HEK293 (cell line): ENCODE results near the gene SLK.

Source experiments
- CTCF ChIA-PET: fragments of 350-600 bp; formaldehyde crosslinking; extraction: SDS; loops from one replicate; lab custom pipeline; 2021; ENCODE audit warnings: antibody characterized with exemption; lab: Yijun Ruan, JAX
- POLR2A ChIA-PET: fragments of 300-600 bp; formaldehyde crosslinking; extraction: SDS; loops from one replicate; lab custom pipeline; 2020; ENCODE audit warnings: antibody characterized with exemption, inconsistent platforms; lab: Yijun Ruan, JAX
- H3K27ac ChIP-seq: fragments of 200-500 bp; sonication (Bioruptor generic); 2 replicates; pipeline ENCODE4 v1.5.1; 2014; ENCODE audit warnings: low read depth, low read length, control low read depth, inconsistent platforms; ENCODE audit errors: extremely low read depth
- H3K36me3 ChIP-seq, 2 experiments: fragments of 200-500 bp in 1 of 2; sonication (Bioruptor generic) in 1 of 2; 1 replicate in 1 of 2; 2 replicates in 1 of 2; pipeline ENCODE4 v1.5.1; 2014 to 2017; ENCODE audit warnings: inconsistent platforms in 2 of 2, low read length in 2 of 2; ENCODE audit not compliant: control insufficient read depth in 2 of 2, insufficient read depth in 1 of 2
- H3K4me1 ChIP-seq: fragments of 200-500 bp; sonication (Bioruptor generic); 2 replicates; pipeline ENCODE4 v1.5.1; 2014; ENCODE audit warnings: mild to moderate bottlenecking, low read length, inconsistent platforms; ENCODE audit not compliant: control insufficient read depth, insufficient read depth
- H3K4me3 ChIP-seq: 2 replicates; pipeline ENCODE4 v1.5.1; 2011; ENCODE audit warnings: low read depth, mild to moderate bottlenecking, control low read depth, low read length, moderate library complexity
- H3K9me3 ChIP-seq: fragments of 200-500 bp; sonication (Bioruptor generic); 2 replicates; pipeline ENCODE4 v1.5.1; 2014; ENCODE audit warnings: low read depth, low read length, inconsistent platforms; ENCODE audit not compliant: control insufficient read depth, insufficient read depth
- INSM2 ChIP-seq: fragments of 450-650 bp; formaldehyde crosslinking; IDR thresholded peaks from 2 replicates; pipeline ENCODE4 v1.5.1; 2016; ENCODE audit warnings: missing biosample characterization, missing genetic modification characterization
- KLF9 ChIP-seq: fragments of 450-650 bp; formaldehyde crosslinking; IDR thresholded peaks from 2 replicates; pipeline ENCODE4 v1.5.1; 2016; ENCODE audit warnings: missing biosample characterization, missing genetic modification characterization, low read depth
- PRDM1 ChIP-seq: fragments of 450-650 bp; formaldehyde crosslinking; IDR thresholded peaks from 2 replicates; pipeline ENCODE4; 2016; ENCODE audit warnings: missing biosample characterization, missing genetic modification characterization
- YY1 ChIP-seq: fragments of 450-650 bp; formaldehyde crosslinking; IDR thresholded peaks from 2 replicates; pipeline ENCODE4 v1.5.1; 2018; ENCODE audit warnings: missing biosample characterization, missing genetic modification characterization
- ZBTB20 ChIP-seq: fragments of 450-650 bp; formaldehyde crosslinking; IDR thresholded peaks from 2 replicates; pipeline ENCODE4 v1.5.1; 2016; ENCODE audit warnings: missing biosample characterization, missing genetic modification characterization
- ZBTB49 ChIP-seq: fragments of 450-650 bp; formaldehyde crosslinking; IDR thresholded peaks from 2 replicates; pipeline ENCODE4 v1.5.1; 2016; ENCODE audit warnings: missing biosample characterization, missing genetic modification characterization, low read depth
- ZBTB8A ChIP-seq: fragments of 450-650 bp; formaldehyde crosslinking; IDR thresholded peaks from 2 replicates; pipeline ENCODE4 v1.5.1; 2016; ENCODE audit warnings: missing biosample characterization, missing genetic modification characterization
- ZNF146 ChIP-seq: fragments of 450-650 bp; formaldehyde crosslinking; IDR thresholded peaks from 2 replicates; pipeline ENCODE4 v1.5.1; 2016; ENCODE audit warnings: missing biosample characterization, missing genetic modification characterization
- ZNF266 ChIP-seq: fragments of 450-650 bp; formaldehyde crosslinking; IDR thresholded peaks from 2 replicates; pipeline ENCODE4 v1.5.1; 2016; ENCODE audit warnings: missing biosample characterization, missing genetic modification characterization, low read depth
- ZNF280C ChIP-seq: fragments of 450-650 bp; formaldehyde crosslinking; IDR thresholded peaks from 2 replicates; pipeline ENCODE4 v1.5.1; 2016; ENCODE audit warnings: missing biosample characterization, missing genetic modification characterization
- ZNF280D ChIP-seq: fragments of 450-650 bp; formaldehyde crosslinking; IDR thresholded peaks from 2 replicates; pipeline ENCODE4 v1.5.1; 2016; ENCODE audit warnings: missing biosample characterization, missing genetic modification characterization
- ZNF302 ChIP-seq: fragments of 450-650 bp; formaldehyde crosslinking; IDR thresholded peaks from 2 replicates; pipeline ENCODE4 v1.5.1; 2016; ENCODE audit warnings: missing biosample characterization, missing genetic modification characterization, low read depth
- ZNF394 ChIP-seq: fragments of 450-650 bp; formaldehyde crosslinking; IDR thresholded peaks from 2 replicates; pipeline ENCODE4 v1.5.1; 2016; ENCODE audit warnings: missing biosample characterization, missing genetic modification characterization, mild to moderate bottlenecking, moderate library complexity, borderline replicate concordance
- ZNF449 ChIP-seq: fragments of 450-650 bp; formaldehyde crosslinking; IDR thresholded peaks from 2 replicates; pipeline ENCODE4 v1.5.1; 2017; ENCODE audit warnings: missing biosample characterization, mild to moderate bottlenecking, missing genetic modification characterization, moderate library complexity
- ZNF48 ChIP-seq: fragments of 450-650 bp; formaldehyde crosslinking; IDR thresholded peaks from 2 replicates; pipeline ENCODE4 v1.5.1; 2016; ENCODE audit warnings: missing biosample characterization, missing genetic modification characterization
- ZNF664 ChIP-seq: fragments of 450-650 bp; formaldehyde crosslinking; IDR thresholded peaks from 2 replicates; pipeline ENCODE4 v1.5.1; 2016; ENCODE audit warnings: missing biosample characterization, missing genetic modification characterization
- ZNF837 ChIP-seq: fragments of 450-650 bp; formaldehyde crosslinking; IDR thresholded peaks from 2 replicates; pipeline ENCODE4 v1.5.1; 2016; ENCODE audit warnings: missing biosample characterization, missing genetic modification characterization

Gene SLK

GRCh38 chr10:104077247-104077646 lies 110.3 kb downstream of the SLK start:
- POLR2A ChIA-PET, result interaction anchor here (1.7 kb wide), 1 partner anchor 44 kb away, joined by 4 read pairs; no protein-coding TSS in a partner anchor
- peaks cover 31% of the 10 kb centered on the region for H3K4me1 ChIP-seq
- no peak overlapping the region for H3K4me3 ChIP-seq
- CTCF ChIA-PET, result interaction anchor here (0.6 kb wide), 1 partner anchor 525 kb away, joined by 3 read pairs; no protein-coding TSS in a partner anchor
- no peaks in the 10 kb centered on the region for H3K9me3 ChIP-seq
- TF ChIP-seq ZNF664, result 0 out of 2 replicates have a peak, but pooled peaks have one; percentile 6
- TF ChIP-seq YY1, result no peak
- TF ChIP-seq ZNF146 (tag by site-specific recombination), result no peak
- no peak for TF ChIP-seq KLF9 (tag by site-specific recombination)
- TF ChIP-seq ZNF266 (tag by site-specific recombination), result no peak
- 0 out of 2 replicates have a peak, but pooled peaks have one; percentile 3 for TF ChIP-seq INSM2 (tag by site-specific recombination)
- TF ChIP-seq ZBTB49 (tag by site-specific recombination), result no peak
- no peak for TF ChIP-seq PRDM1
- TF ChIP-seq ZBTB8A, result no peak
- TF ChIP-seq ZNF48, result no peak
- no peak for TF ChIP-seq ZNF280C (tag by site-specific recombination)
- TF ChIP-seq ZBTB20 (tag by site-specific recombination), result no peak
- no peak for TF ChIP-seq ZNF302 (tag by site-specific recombination)
- TF ChIP-seq ZNF837, result no peak
- peak overlapping the region; percentile 22; the same call in 1 of the 2 replicates for H3K27ac ChIP-seq
- H3K36me3 ChIP-seq, result no peaks in the 10 kb centered on the region

- CTCF ChIA-PET, result interaction anchor here (0.6 kb wide), 1 partner anchor 525 kb away, joined by 3 read pairs; no protein-coding TSS in a partner anchor
- peak overlapping the region; percentile 22; the same call in 1 of the 2 replicates for H3K27ac ChIP-seq
- TF ChIP-seq ZNF394 (tag by site-specific recombination) (no peak), ZNF280D (tag by site-specific recombination) (no peak), ZNF449 (tag by site-specific recombination) (peak; percentile 93), ZNF48 (no peak)
- TF ChIP-seq, all 188 proteins: peak for 1
- Histone ChIP-seq H3K36me3 (no peaks in the 10 kb centered on the region), H3K4me3 (no peak overlapping the region), H3K4me1 (peaks cover 31% of the 10 kb centered on the region), H3K9me3 (no peaks in the 10 kb centered on the region)
- POLR2A ChIA-PET, result interaction anchor here (1.7 kb wide), 1 partner anchor 43 kb away, joined by 4 read pairs; no protein-coding TSS in a partner anchor
Measured at GRCh38 chr10:104077663-104078151, 110.8 kb downstream of the SLK start.
